GM23248 (cell line): ENCODE results near the gene KCNK15.

Experiments
- EZH2 ChIP-seq: fragments of 200-600 bp; sonication (generic); IDR thresholded peaks from 2 replicates; pipeline ENCODE4 v1.6.1; 2018; ENCODE audit warnings: antibody characterized with exemption, mild to moderate bottlenecking; ENCODE audit not compliant: insufficient read depth, poor library complexity, severe bottlenecking
- EZH2phosphoT487 ChIP-seq: fragments of 200-600 bp; sonication (generic); IDR thresholded peaks from 2 replicates; pipeline ENCODE4 v1.6.1; 2018; ENCODE audit warnings: antibody characterized with exemption, moderate library complexity, mild to moderate bottlenecking, low read depth; ENCODE audit not compliant: insufficient read depth

DNA sequence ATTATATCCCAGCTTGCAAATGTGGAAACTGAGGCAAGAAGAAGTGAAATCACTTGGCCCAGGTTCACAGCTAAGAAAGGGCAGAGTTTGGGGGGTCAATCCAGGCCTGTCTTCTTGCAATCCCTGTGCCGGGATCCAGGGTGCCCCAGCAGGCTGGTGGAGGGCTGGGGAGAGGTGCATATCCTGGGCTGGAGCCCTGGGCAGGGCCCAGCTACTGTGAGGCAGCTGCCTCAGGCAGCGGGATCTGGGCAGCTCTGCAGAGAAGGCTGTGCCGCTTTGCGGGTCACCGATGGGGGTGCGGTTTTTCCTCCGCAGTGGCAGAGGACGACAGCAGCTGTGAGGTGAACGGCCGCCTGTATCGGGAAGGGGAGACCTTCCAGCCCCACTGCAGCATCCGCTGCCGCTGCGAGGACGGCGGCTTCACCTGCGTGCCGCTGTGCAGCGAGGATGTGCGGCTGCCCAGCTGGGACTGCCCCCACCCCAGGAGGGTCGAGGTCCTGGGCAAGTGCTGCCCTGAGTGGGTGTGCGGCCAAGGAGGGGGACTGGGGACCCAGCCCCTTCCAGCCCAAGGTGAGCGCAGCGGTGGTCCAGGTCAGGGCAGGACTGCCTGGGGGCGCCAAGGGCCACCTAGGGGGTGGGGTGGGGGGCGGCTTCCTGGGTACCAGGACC lies 21.1 kb upstream of the KCNK15 start:
- TF ChIP-seq EZH2: no peak
- TF ChIP-seq EZH2phosphoT487: no peak
